ENCODE measurements around the gene ABHD12.

GRCh38 chr20:25310268-25310920 is 80.2 kb downstream of the ABHD12 start:
- TF ChIP-seq, protein P1, sequence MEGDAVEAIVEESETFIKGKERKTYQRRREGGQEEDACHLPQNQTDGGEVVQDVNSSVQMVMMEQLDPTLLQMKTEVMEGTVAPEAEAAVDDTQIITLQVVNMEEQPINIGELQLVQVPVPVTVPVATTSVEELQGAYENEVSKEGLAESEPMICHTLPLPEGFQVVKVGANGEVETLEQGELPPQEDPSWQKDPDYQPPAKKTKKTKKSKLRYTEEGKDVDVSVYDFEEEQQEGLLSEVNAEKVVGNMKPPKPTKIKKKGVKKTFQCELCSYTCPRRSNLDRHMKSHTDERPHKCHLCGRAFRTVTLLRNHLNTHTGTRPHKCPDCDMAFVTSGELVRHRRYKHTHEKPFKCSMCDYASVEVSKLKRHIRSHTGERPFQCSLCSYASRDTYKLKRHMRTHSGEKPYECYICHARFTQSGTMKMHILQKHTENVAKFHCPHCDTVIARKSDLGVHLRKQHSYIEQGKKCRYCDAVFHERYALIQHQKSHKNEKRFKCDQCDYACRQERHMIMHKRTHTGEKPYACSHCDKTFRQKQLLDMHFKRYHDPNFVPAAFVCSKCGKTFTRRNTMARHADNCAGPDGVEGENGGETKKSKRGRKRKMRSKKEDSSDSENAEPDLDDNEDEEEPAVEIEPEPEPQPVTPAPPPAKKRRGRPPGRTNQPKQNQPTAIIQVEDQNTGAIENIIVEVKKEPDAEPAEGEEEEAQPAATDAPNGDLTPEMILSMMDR (optimal IDR thresholded peaks at IDR 0.05 in 1 of 3, IDR thresholded peaks at IDR 0.05 in 1 of 3, conservative IDR thresholded peaks at IDR 0.05 in 1 of 3; ENCODE audit: extremely low read depth in 1 of 3, insufficient read depth in 2 of 3, low read length in 3 of 3): peak; percentile 73 to 81 (median 75)
- TF ChIP-seq EZH2 (IDR thresholded peaks at IDR 0.05; ENCODE audit: low read length): no peak

Measured in keratinocyte (primary cell).